ENCODE measurements around the gene SQSTM1. TPM values are rescaled to one million over a fixed set of nuclear protein-coding genes. Genes with fewer than 3 reads are reported as not detected.

The SQSTM1 gene
- total and polyA plus RNA-seq, 9 of the 15 experiments (the other 6 are each of a cell fraction or from before 2014, with no cell fraction given), result 5.6 to 148 (median 64.0) TPM

DNA sequence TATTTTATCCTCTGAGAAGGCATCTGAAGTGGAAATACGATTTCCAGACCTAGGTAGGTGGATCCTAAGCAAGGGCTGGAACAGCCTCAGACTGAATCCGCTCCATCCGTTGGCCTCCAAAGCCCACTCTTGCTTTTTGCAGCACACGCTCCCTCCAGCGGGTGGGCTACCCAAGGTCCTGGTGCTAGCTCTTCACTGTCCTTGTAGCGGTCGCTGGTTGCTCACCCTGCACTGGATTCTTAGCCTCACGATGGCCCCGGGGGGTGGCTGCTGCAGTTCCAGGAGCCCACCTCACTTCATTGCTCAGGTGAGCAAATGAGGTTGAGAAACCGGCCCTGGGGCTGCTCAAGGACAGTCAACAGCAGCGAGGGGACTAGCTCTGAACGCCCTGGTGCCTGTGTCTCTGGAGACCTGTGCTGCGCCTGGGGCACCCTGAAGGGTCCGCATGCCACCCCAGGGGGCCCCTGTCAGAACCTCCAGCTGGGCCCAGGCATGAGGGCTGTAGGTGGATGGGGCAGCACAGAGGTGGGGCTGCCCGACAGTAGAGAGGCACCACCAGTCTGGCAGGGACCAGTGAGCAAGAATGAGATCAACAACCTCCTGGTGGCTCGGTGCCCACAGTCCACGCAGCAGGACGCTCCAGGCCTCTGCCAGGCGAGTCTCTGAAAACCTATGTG, 18.4 kb upstream of the SQSTM1 start:
- Histone ChIP-seq H3K79me2 (ENCODE audit: control insufficient read depth, insufficient read depth, low read length) (peaks cover 42% of the 10 kb centered on the region), H3K27ac (ENCODE audit: extremely low read depth, low read depth, low read length) (no peak overlapping the region), H3K36me3 (ENCODE audit: control insufficient read depth, insufficient read depth, low read length) (peaks cover 69% of the 10 kb centered on the region; the same call in 2 of the 3 replicates), H3K9me1 (ENCODE audit: control insufficient read depth, insufficient read depth, low read length) (peaks cover 6% of the 10 kb centered on the region), H3K4me1 (replicated peaks in 1 of 2; ENCODE audit: control insufficient read depth in 2 of 2, insufficient read depth in 2 of 2, low read length in 2 of 2) (peaks cover 23 to 72% of the 10 kb centered on the region in 2 experiments), H3K4me3 (no peak overlapping the region), H2AFZ (ENCODE audit: low read depth, low read length) (no peak overlapping the region), H3K27me3 (ENCODE audit: control insufficient read depth in 2 of 2, insufficient read depth in 2 of 2, low read length in 2 of 2) (no peaks in the 10 kb centered on the region), H4K20me1 (replicated peaks; ENCODE audit: control insufficient read depth, insufficient read depth, low read length) (no peaks in the 10 kb centered on the region), H3K9ac (ENCODE audit: insufficient read depth in 1 of 2, low read depth in 2 of 2, low read length in 2 of 2) (peak overlapping the region in 1 of 2 experiments; percentile 75; a peak in 2 of 4 replicates), H3K4me2 (ENCODE audit: insufficient read depth, low read length) (no peak overlapping the region), H3K9me3 (replicated peaks; ENCODE audit: control insufficient read depth, insufficient read depth, low read depth, low read length) (no peaks in the 10 kb centered on the region)
- WGBS (ENCODE audit: insufficient coverage, low coverage, missing lambda C conversion rate), result 96% methylated on average over 19 of the region's 19 CpGs
- intact Hi-C loops (cut with micrococcal nuclease) (no loop called here), in situ Hi-C loops (cut with MboI) (no loop called here)
- ATAC-seq (no peak), DNase-seq (ENCODE audit: extremely low read depth in 1 of 4, low spot score in 3 of 4) (no peak), FAIRE-seq (no peak)
- ChIA-PET CTCF (ENCODE audit: low intra/inter-chr PET ratio) (no interaction called here), POLR2A (interaction anchor here (0.5 to 1.8 kb wide), 10 partner anchors 10 to 1482 kb away, joined by 3 to 4 read pairs (median 3); no protein-coding TSS in a partner anchor)
- BruUV-seq (replicated peaks), result no TSS peak
- TF ChIP-seq ZNF696 (CRISPR knock-in tag; conservative IDR thresholded peaks at IDR 0.05) (no peak), POLR2G (IDR thresholded peaks at IDR 0.05; ENCODE audit: low read depth, low read length) (0 out of 2 replicates have a peak, but pooled peaks have one; percentile 24), STAG1 (CRISPR knock-in tag; IDR thresholded peaks at IDR 0.05; ENCODE audit: borderline replicate concordance) (no peak), RBFOX2 (IDR thresholded peaks at IDR 0.05; ENCODE audit: low read depth, low read length) (peak; percentile 40), NFXL1 (CRISPR knock-in tag; IDR thresholded peaks at IDR 0.05) (no peak), ZNF589 (CRISPR knock-in tag; IDR thresholded peaks at IDR 0.05; ENCODE audit: low read depth) (no peak)

Data from K562 (cell line).